GM18861 (cell line): ENCODE measurements around the gene AFM.

Experiments
- ATAC-seq: cut with Tn5 transposase; IDR thresholded peaks from one replicate; pipeline ENCODE4 v1.9.1; 2021; ENCODE audit not compliant: unreplicated experiment

The AFM gene

GRCh38 chr4:73481358-73481757 is at the start of gene AFM:
Gene AFM, plus strand, starts transcription at chr4:73481745. Its CDS starts 31 bp downstream, at chr4:73481776.
- ATAC-seq = no peak

GRCh38 chr4:73431813-73432168 is 49.8 kb upstream of the AFM start:
- ATAC-seq = no peak

GRCh38 chr4:73432169-73433000 is 49.2 kb upstream of the AFM start:
- ATAC-seq = no peak

GRCh38 chr4:73433140-73433539 is 48.4 kb upstream of the AFM start:
- no peak for ATAC-seq

- peak; percentile 71 for ATAC-seq
These were observed 47.2 kb upstream of the AFM start for GRCh38 chr4:73434311-73434710.

GRCh38 chr4:73435984-73436383 is 45.6 kb upstream of the AFM start, which contains the start of gene AFP:
Gene AFP, plus strand, starts transcription at chr4:73436221. Its CDS starts 42 bp downstream, at chr4:73436263.
- no peak for ATAC-seq

- no peak for ATAC-seq
These were observed 44.6 kb upstream of the AFM start for GRCh38 chr4:73436674-73437557.

- ATAC-seq = no peak
These were observed 44.0 kb upstream of the AFM start for GRCh38 chr4:73437558-73437956.

GRCh38 chr4:73438048-73438447 is 43.5 kb upstream of the AFM start:
- no peak for ATAC-seq

GRCh38 chr4:73438582-73439215 is 42.8 kb upstream of the AFM start:
- ATAC-seq = no peak

GRCh38 chr4:73439445-73439844 is 42.1 kb upstream of the AFM start:
- ATAC-seq = no peak

- no peak for ATAC-seq
These were observed 41.6 kb upstream of the AFM start for GRCh38 chr4:73439991-73440390.

- ATAC-seq = no peak
These were observed 40.9 kb upstream of the AFM start for GRCh38 chr4:73440653-73441052.

GRCh38 chr4:73442275-73442674 is 39.3 kb upstream of the AFM start:
- ATAC-seq = no peak

GRCh38 chr4:73443224-73443623 is 38.3 kb upstream of the AFM start:
- no peak for ATAC-seq

- ATAC-seq = no peak
These were observed 35.9 kb upstream of the AFM start for GRCh38 chr4:73445383-73446335.

GRCh38 chr4:73446336-73446938 is 35.1 kb upstream of the AFM start:
- peak; percentile 97 for ATAC-seq

GRCh38 chr4:73447671-73448070 is 33.9 kb upstream of the AFM start:
- ATAC-seq = no peak

GRCh38 chr4:73448448-73449203 is 32.9 kb upstream of the AFM start:
- no peak for ATAC-seq
